Measurements from ENCODE around the gene TDRD9. TPM values are rescaled to one million over a fixed set of nuclear protein-coding genes. Genes with fewer than 3 reads are reported as not detected.

The TDRD9 gene
- total RNA-seq, 2 donors from 2014 or later: 12.0 TPM; not detected in 1

DNA sequence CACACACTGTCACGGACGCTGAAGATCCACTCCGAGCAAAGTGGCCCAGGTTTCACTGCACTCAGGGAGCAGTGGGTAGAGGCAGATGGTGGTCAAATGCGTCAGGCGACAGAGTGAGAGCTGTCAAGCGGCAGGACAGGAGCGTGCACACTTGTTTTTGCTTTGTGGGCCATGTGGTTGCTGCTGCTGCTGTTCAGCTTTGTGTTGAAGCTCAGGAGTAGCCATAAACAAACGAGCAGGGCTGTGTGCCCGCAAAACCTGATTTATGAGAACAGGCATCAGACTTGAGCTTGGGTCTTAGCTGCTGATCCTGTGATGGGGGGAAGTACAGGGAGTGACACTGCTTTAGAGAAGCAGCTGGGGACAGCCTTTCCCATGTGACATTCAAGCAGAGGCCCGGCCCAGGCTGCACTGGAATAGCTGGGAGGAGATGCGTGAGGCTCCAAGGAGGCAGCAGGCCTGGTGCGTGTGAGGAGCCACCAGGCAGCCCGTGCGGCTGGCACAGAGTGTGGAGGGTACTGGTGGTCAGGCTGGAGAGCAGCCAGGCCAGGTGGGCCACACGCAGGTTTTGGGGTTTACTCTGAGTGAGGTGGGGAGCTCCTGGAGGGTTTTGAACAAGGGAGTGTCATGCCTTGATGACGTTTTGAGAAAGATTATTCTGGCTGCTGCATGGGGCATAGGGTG is 126.1 kb downstream of the TDRD9 start:
- DNase-seq (ENCODE audit: low spot score) (no peak), ATAC-seq (ENCODE audit: insufficient number of reproducible peaks, low FRiP score, low read depth) (no peak)
- Histone ChIP-seq H3K4me1 (ENCODE audit: control insufficient read depth in 1 of 2, low read depth in 2 of 2) (no peaks in the 10 kb centered on the region), H3K27me3 (replicated peaks; ENCODE audit: insufficient read depth) (no peaks in the 10 kb centered on the region), H3K27ac (no peak overlapping the region), H3K4me3 (no peak overlapping the region), H3K9me3 (no peaks in the 10 kb centered on the region), H3K36me3 (no peaks in the 10 kb centered on the region)
- TF ChIP-seq, protein P1, sequence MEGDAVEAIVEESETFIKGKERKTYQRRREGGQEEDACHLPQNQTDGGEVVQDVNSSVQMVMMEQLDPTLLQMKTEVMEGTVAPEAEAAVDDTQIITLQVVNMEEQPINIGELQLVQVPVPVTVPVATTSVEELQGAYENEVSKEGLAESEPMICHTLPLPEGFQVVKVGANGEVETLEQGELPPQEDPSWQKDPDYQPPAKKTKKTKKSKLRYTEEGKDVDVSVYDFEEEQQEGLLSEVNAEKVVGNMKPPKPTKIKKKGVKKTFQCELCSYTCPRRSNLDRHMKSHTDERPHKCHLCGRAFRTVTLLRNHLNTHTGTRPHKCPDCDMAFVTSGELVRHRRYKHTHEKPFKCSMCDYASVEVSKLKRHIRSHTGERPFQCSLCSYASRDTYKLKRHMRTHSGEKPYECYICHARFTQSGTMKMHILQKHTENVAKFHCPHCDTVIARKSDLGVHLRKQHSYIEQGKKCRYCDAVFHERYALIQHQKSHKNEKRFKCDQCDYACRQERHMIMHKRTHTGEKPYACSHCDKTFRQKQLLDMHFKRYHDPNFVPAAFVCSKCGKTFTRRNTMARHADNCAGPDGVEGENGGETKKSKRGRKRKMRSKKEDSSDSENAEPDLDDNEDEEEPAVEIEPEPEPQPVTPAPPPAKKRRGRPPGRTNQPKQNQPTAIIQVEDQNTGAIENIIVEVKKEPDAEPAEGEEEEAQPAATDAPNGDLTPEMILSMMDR (IDR thresholded peaks at IDR 0.05): no peak

DNA sequence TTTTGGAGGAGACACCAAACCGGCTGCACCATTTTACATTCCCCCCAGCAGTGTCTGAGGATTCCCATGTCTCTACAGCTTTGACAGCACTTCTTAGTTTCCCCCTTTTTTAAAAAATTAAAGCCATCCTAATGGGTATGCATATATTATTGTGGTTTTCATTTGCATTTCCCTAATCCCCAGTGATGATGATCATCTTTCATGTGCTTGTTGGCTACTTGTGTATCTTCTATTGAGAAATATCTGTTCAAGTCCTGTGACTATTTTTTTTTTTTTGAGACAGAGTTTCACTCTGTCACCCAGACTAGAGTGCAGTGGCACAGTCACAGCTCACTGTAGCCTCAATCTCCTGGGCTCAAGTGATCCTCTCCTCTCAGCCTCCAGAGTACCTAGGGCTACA is 134.0 kb downstream of the TDRD9 start:
- Histone ChIP-seq H3K27ac (no peak overlapping the region), H3K9me3 (no peaks in the 10 kb centered on the region), H3K36me3 (no peaks in the 10 kb centered on the region), H3K4me3 (no peak overlapping the region), H3K4me1 (ENCODE audit: control insufficient read depth in 1 of 2, low read depth in 2 of 2) (no peaks in the 10 kb centered on the region), H3K27me3 (replicated peaks; ENCODE audit: insufficient read depth) (no peaks in the 10 kb centered on the region)
- ATAC-seq (ENCODE audit: insufficient number of reproducible peaks, low FRiP score, low read depth) (no peak), DNase-seq (ENCODE audit: low spot score) (no peak)
- TF ChIP-seq, protein P1 (IDR thresholded peaks at IDR 0.05): no peak

DNA sequence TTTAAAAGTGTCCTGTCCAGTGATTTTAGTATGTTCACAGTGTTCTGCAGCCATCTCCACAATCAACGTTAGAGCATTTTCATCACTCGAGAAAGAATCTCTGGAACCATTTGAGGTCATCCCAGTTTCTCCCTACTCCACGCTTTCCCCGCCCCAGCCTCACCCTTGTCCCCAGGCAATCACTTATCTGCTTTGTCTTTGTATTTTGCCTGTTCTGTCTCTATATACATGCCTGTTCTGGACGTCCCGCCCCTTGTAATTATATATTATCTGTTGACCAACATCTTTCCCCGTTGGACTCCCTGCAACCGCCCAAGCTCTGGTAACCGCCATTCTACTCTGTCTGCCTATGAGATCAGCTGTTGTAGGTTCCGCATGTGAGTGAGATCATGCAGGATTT is 135.7 kb downstream of the TDRD9 start:
- DNase-seq (ENCODE audit: low spot score) (no peak), ATAC-seq (ENCODE audit: insufficient number of reproducible peaks, low FRiP score, low read depth) (no peak)
- Histone ChIP-seq H3K9me3 (no peaks in the 10 kb centered on the region), H3K27me3 (replicated peaks; ENCODE audit: insufficient read depth) (no peaks in the 10 kb centered on the region), H3K4me1 (ENCODE audit: control insufficient read depth in 1 of 2, low read depth in 2 of 2) (no peaks in the 10 kb centered on the region), H3K27ac (no peak overlapping the region), H3K4me3 (no peak overlapping the region), H3K36me3 (no peaks in the 10 kb centered on the region)
- TF ChIP-seq, protein P1 (IDR thresholded peaks at IDR 0.05): no peak

DNA sequence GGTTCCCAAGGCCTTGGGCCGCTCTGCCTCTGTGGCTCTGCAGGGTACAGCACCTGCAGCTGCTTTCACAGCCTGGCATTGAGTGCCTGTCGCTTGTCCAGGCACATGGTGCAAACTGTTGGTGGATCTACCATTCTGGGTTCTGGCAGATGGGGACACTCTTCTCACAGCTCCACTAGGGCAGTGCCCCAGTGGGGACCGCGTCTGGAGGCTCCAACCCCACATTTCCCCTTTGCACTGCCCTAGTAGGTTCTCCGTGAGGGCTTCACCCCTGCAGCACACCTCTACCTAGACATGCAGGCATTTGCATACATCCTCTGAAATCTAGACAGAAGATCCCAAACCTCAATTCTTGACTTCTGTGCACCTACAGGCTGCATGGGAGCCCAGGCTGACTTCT is 138.0 kb downstream of the TDRD9 start:
- TF ChIP-seq, protein P1 (IDR thresholded peaks at IDR 0.05): no peak
- ATAC-seq (ENCODE audit: insufficient number of reproducible peaks, low FRiP score, low read depth): no peak

DNA sequence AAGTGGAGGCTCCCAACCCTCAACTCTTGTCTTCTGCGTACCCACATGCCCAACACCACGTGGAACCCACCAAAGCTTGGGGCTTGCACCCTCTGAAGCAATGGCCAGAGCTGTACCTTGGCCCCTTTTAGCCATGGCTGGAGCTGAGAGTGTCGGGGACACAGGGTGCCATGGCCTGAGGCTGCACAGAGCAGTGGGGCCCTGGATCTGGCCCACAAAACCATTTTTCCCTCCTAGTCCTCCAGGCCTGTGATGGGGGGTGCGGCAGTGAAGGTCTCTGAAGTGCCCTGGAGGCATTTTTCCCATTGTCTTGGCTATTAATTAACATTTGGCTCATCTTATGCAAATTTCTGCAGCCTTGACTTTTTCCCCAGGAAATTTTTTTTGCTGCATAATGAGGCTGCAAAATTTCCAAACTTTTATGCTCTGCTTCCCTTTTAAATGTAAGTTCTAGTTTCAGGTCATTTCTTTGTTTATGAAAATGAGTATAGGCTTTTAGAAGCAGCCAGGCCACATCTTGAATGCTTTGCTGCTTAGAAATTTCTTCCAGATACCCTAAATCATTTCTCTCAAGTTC is 138.6 kb downstream of the TDRD9 start:
- no peaks in the 10 kb centered on the region for H3K27me3 ChIP-seq (replicated peaks; ENCODE audit: insufficient read depth)

More for the DNA sequence above, 138.0 kb downstream of the TDRD9 start:
- no peaks in the 10 kb centered on the region for H3K36me3 ChIP-seq
- DNase-seq (ENCODE audit: low spot score): no peak
- H3K9me3 ChIP-seq: no peaks in the 10 kb centered on the region
- H3K27me3 ChIP-seq (replicated peaks; ENCODE audit: insufficient read depth): no peaks in the 10 kb centered on the region
- no peak overlapping the region for H3K27ac ChIP-seq
- no peak overlapping the region for H3K4me3 ChIP-seq
- no peaks in the 10 kb centered on the region for H3K4me1 ChIP-seq (ENCODE audit: control insufficient read depth in 1 of 2, low read depth in 2 of 2)

More for the DNA sequence above, 138.6 kb downstream of the TDRD9 start:
- TF ChIP-seq, protein P1 (IDR thresholded peaks at IDR 0.05): no peak
- no peak overlapping the region for H3K27ac ChIP-seq
- ATAC-seq (ENCODE audit: insufficient number of reproducible peaks, low FRiP score, low read depth) (no peak), DNase-seq (ENCODE audit: low spot score) (no peak)
- no peak overlapping the region for H3K4me3 ChIP-seq
- H3K36me3 ChIP-seq: no peaks in the 10 kb centered on the region
- no peaks in the 10 kb centered on the region for H3K9me3 ChIP-seq
- no peaks in the 10 kb centered on the region for H3K4me1 ChIP-seq (ENCODE audit: control insufficient read depth in 1 of 2, low read depth in 2 of 2)
